H1 (cell line): ENCODE measurements around the gene ITGA11. TPM values are rescaled to one million over a fixed set of nuclear protein-coding genes. Genes with fewer than 3 reads are reported as not detected.

Experiments
- BACH1 ChIP-seq: IDR thresholded peaks from 2 replicates; pipeline ENCODE4 v1.6.1; 2012; ENCODE audit warnings: low read length, improper control_type of control experiment
- BCL11A ChIP-seq, 2 experiments: IDR thresholded peaks; one replicate each; pipeline ENCODE4 v1.6.1; 2011; ENCODE audit warnings: low read depth in 2 of 2, low read length in 2 of 2, mild to moderate bottlenecking in 2 of 2
- CEBPB ChIP-seq: IDR thresholded peaks from 2 replicates; pipeline ENCODE4 v1.6.1; 2012; ENCODE audit warnings: low read depth, low read length
- CHD2 ChIP-seq: IDR thresholded peaks from 2 replicates; pipeline ENCODE4 v1.6.1; 2012; ENCODE audit warnings: low read length, improper control_type of control experiment
- CHD7 ChIP-seq: fragments of 300-600 bp; sonication (generic); IDR thresholded peaks from 2 replicates; pipeline ENCODE4 v1.7.1; 2012; ENCODE audit warnings: low read length, moderate library complexity, mild to moderate bottlenecking, inconsistent platforms; ENCODE audit not compliant: insufficient replicate concordance
- FOSL1 ChIP-seq: IDR thresholded peaks from 2 replicates; pipeline ENCODE4 v1.6.1; 2011; ENCODE audit warnings: mild to moderate bottlenecking, low read depth, low read length, moderate library complexity; ENCODE audit not compliant: insufficient read depth
- RBBP5 ChIP-seq: IDR thresholded peaks from 2 replicates; pipeline ENCODE4 v1.7.1; 2012; ENCODE audit warnings: low read depth, mild to moderate bottlenecking, inconsistent platforms, low read length, moderate library complexity, borderline replicate concordance
- SIN3A ChIP-seq, 2 experiments: IDR thresholded peaks in 1 of 2; conservative IDR thresholded peaks in 1 of 2; 2 replicates each; pipeline ENCODE4 v1.6.1; 2011 to 2012; ENCODE audit warnings: low read length in 2 of 2, improper control_type of control experiment in 1 of 2, low read depth in 1 of 2, mild to moderate bottlenecking in 1 of 2
- SP1 ChIP-seq: IDR thresholded peaks from 2 replicates; pipeline ENCODE4 v1.6.1; 2011; ENCODE audit warnings: low read depth, low read length
- ZNF274 ChIP-seq: IDR thresholded peaks from 2 replicates; pipeline ENCODE4 v1.7.0; 2012; ENCODE audit warnings: low read length, borderline replicate concordance; ENCODE audit errors: extremely low read depth
- polyA plus RNA-seq, 7 experiments: library from polyadenylated mRNA; depleted of rRNA in 3 of 7; stranded (reverse) in 5 of 7; unstranded in 2 of 7; fragments of >200 nt in 5 of 7; fragments of 200-250 nt in 2 of 7; gene quantifications; 1 replicate in 5 of 7; 2 replicates in 1 of 7; 4 replicates in 1 of 7; pipeline versions ENCODE4 v1.2.1 to v1.2.3, GENCODE V29; 2011 to 2013; ENCODE audit warnings: missing spikeins in 2 of 7, mixed read lengths in 2 of 7
- total RNA-seq: library from RNA; stranded (reverse); fragmentation: NEBNext Ultra II Directional; extraction: Animal tissue kit (Norgen Biotek cat#: 25700); gene quantifications from 2 replicates; pipeline ENCODE4 v1.2.1, GENCODE V29; 2021

ITGA11 gene
- total and polyA plus RNA-seq, 2 of the 8 experiments (the other 6 are each of a cell fraction or from before 2014, with no cell fraction given) = 0.05 to 0.06 TPM

GRCh38 chr15:68256675-68257450 lies 175.1 kb downstream of the ITGA11 start (continued):
- TF ChIP-seq CHD7 (no peak), BACH1 (no peak), CHD2 (no peak; the same call in 1 of the 2 replicates), CEBPB (peak; percentile 86), ZNF274 (no peak), SIN3A (conservative IDR thresholded peaks at IDR 0.05 in 1 of 2, IDR thresholded peaks at IDR 0.05 in 1 of 2; ENCODE audit: low read depth in 1 of 2, low read length in 2 of 2) (peak in 1 of 2 experiments; percentile 56; a peak in 1 of 4 replicates), SP1 (peak; percentile 74; the same call in 1 of the 2 replicates), BCL11A (IDR thresholded peaks at IDR 0.05; ENCODE audit: low read depth in 2 of 2, low read length in 2 of 2) (peak in 1 of 2 experiments; percentile 17), RBBP5 (peak; percentile 71; the same call in 1 of the 2 replicates), FOSL1 (no peak)
